ENCODE data around the gene ENOX1. TPM values are rescaled to one million over a fixed set of nuclear protein-coding genes. Genes with fewer than 3 reads are reported as not detected.

The ENOX1 gene
- total RNA-seq, 1 donor from 2014 or later: 1.7 TPM

DNA sequence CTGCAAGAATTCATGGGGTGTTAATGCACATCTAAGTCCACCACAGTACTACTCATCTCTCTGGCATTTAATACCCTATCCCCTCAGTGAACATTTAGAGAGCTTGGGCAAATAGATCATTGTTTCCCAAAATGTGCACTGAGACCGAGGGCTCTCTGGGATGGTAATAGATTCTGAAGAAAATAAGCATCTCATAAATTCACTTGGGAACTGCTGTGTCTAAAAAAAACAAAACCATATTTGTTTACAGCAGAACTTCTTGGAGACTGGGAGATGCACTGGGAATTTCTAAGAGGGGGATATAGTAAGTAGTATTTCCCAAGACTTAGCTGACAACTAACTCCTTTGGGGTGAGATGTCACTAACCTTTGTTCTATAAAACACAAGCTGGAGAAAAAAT is 58.4 kb downstream of the ENOX1 start:
- peaks cover 12% of the 10 kb centered on the region for H3K4me1 Mint-ChIP-seq (ENCODE audit: unreplicated experiment)
- no peaks in the 10 kb centered on the region for H3K36me3 Mint-ChIP-seq (ENCODE audit: low read depth, unreplicated experiment)
- DNase-seq (ENCODE audit: low spot score): no peak
- no peak overlapping the region for H3K27ac Mint-ChIP-seq (ENCODE audit: unreplicated experiment)
- TF ChIP-seq, protein P1, sequence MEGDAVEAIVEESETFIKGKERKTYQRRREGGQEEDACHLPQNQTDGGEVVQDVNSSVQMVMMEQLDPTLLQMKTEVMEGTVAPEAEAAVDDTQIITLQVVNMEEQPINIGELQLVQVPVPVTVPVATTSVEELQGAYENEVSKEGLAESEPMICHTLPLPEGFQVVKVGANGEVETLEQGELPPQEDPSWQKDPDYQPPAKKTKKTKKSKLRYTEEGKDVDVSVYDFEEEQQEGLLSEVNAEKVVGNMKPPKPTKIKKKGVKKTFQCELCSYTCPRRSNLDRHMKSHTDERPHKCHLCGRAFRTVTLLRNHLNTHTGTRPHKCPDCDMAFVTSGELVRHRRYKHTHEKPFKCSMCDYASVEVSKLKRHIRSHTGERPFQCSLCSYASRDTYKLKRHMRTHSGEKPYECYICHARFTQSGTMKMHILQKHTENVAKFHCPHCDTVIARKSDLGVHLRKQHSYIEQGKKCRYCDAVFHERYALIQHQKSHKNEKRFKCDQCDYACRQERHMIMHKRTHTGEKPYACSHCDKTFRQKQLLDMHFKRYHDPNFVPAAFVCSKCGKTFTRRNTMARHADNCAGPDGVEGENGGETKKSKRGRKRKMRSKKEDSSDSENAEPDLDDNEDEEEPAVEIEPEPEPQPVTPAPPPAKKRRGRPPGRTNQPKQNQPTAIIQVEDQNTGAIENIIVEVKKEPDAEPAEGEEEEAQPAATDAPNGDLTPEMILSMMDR (IDR thresholded peaks at IDR 0.05; ENCODE audit: unreplicated experiment): no peak
- H3K27me3 Mint-ChIP-seq (ENCODE audit: unreplicated experiment): no peaks in the 10 kb centered on the region
- H3K4me3 Mint-ChIP-seq (ENCODE audit: unreplicated experiment): no peak overlapping the region
- H3K9me3 Mint-ChIP-seq (ENCODE audit: unreplicated experiment): no peaks in the 10 kb centered on the region

DNA sequence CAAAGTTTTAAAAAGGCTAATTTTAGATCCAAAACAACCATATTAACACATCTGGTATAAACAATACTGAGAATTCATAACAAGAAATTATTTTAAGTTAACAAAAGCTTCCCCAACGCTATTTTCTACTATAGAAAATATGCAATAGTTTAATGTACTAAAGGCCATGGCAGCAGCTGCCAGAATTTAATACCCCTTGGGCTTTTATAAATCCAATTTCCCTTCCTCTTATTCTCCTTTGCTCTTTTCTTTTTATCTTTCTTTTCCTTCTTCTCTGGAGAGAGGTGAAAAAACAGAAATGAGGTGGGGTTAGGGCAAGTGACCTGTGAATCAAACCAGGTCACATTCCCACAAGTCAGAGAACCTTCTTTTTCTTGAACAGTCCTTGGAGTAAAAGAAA is 58.9 kb downstream of the ENOX1 start:
- TF ChIP-seq, protein P1 (IDR thresholded peaks at IDR 0.05; ENCODE audit: unreplicated experiment): no peak
- no peaks in the 10 kb centered on the region for H3K9me3 Mint-ChIP-seq (ENCODE audit: unreplicated experiment)
- H3K36me3 Mint-ChIP-seq (ENCODE audit: low read depth, unreplicated experiment): no peaks in the 10 kb centered on the region
- no peak overlapping the region for H3K27ac Mint-ChIP-seq (ENCODE audit: unreplicated experiment)
- H3K4me3 Mint-ChIP-seq (ENCODE audit: unreplicated experiment): no peak overlapping the region
- DNase-seq (ENCODE audit: low spot score): no peak
- H3K4me1 Mint-ChIP-seq (ENCODE audit: unreplicated experiment): peaks cover 12% of the 10 kb centered on the region
- no peaks in the 10 kb centered on the region for H3K27me3 Mint-ChIP-seq (ENCODE audit: unreplicated experiment)

GRCh38 chr13:43725460-43725859 is 61.3 kb downstream of the ENOX1 start:
- TF ChIP-seq, protein P1 (IDR thresholded peaks at IDR 0.05; ENCODE audit: unreplicated experiment): no peak
- H3K27ac Mint-ChIP-seq (ENCODE audit: unreplicated experiment): no peak overlapping the region
- H3K36me3 Mint-ChIP-seq (ENCODE audit: low read depth, unreplicated experiment): no peaks in the 10 kb centered on the region

DNA sequence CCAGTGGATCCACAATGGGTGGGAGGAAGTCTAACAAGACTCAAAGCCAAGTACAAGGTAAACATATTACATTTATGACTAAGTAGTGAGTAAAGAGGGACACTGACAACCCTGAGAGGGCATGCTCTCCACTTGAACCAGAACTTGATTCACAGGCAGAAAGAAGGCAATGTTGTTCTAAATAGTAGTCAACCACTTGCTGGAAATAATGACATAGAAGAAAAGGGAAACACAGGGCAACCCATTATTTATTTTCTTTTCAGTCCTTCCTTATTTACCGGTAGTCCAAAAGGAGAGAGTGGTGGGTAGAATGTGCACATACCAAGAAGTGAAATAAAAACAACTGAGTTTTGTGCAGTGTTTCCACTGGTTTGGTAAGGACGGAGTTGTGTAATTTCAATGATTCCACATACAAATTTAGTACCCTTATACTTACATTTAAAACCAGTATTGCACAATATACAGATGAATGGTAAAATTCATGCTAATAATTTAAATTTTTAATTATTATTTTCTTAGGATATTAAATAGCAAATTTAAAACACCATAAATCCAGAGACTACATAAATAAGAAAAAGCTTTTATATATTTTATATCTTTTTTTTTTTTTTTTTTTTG is 65.9 kb downstream of the ENOX1 start:
- Mint-ChIP-seq H3K27ac (ENCODE audit: unreplicated experiment) (no peak overlapping the region), H3K9me3 (ENCODE audit: unreplicated experiment) (no peaks in the 10 kb centered on the region), H3K27me3 (ENCODE audit: unreplicated experiment) (peaks cover 3% of the 10 kb centered on the region), H3K4me3 (ENCODE audit: unreplicated experiment) (no peak overlapping the region), H3K36me3 (ENCODE audit: low read depth, unreplicated experiment) (no peaks in the 10 kb centered on the region), H3K4me1 (ENCODE audit: unreplicated experiment) (no peaks in the 10 kb centered on the region)
- TF ChIP-seq, protein P1 (IDR thresholded peaks at IDR 0.05; ENCODE audit: unreplicated experiment): no peak
- DNase-seq (ENCODE audit: low spot score): no peak

More at GRCh38 chr13:43725460-43725859, 61.3 kb downstream of the ENOX1 start:
- no peak overlapping the region for H3K4me3 Mint-ChIP-seq (ENCODE audit: unreplicated experiment)
- no peak for DNase-seq (ENCODE audit: low spot score)
- H3K9me3 Mint-ChIP-seq (ENCODE audit: unreplicated experiment): no peaks in the 10 kb centered on the region
- H3K27me3 Mint-ChIP-seq (ENCODE audit: unreplicated experiment): no peaks in the 10 kb centered on the region
- H3K4me1 Mint-ChIP-seq (ENCODE audit: unreplicated experiment): peaks cover 6% of the 10 kb centered on the region

DNA sequence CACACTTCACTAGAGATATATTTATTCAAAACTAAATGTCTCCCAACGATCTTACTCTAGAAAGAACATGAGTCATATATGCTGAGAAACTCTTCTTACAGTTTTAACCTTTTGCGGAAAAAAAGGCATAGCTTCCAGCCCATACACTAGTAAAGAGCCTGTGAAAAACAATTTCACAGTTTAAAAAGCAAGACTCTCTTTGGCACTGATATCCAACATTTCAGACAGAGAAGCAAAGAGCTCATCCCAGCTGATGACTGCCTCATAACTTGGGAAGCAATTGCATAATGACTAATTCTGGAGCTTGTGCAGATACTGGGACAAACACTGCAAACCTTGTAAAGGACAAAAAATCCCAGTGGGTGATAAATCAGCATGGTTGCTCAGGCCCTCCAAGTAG is 88.0 kb downstream of the ENOX1 start:
- no peak for DNase-seq (ENCODE audit: low spot score)
- Mint-ChIP-seq H3K4me1 (ENCODE audit: unreplicated experiment) (no peaks in the 10 kb centered on the region), H3K27ac (ENCODE audit: unreplicated experiment) (no peak overlapping the region), H3K27me3 (ENCODE audit: unreplicated experiment) (peaks cover 2% of the 10 kb centered on the region), H3K36me3 (ENCODE audit: low read depth, unreplicated experiment) (no peaks in the 10 kb centered on the region), H3K4me3 (ENCODE audit: unreplicated experiment) (no peak overlapping the region), H3K9me3 (ENCODE audit: unreplicated experiment) (no peaks in the 10 kb centered on the region)
- TF ChIP-seq, protein P1 (IDR thresholded peaks at IDR 0.05; ENCODE audit: unreplicated experiment): no peak
